Progenitor cell of endocrine pancreas (in vitro differentiated cells): ENCODE results near the gene DDIT3. TPM values are rescaled to one million over a fixed set of nuclear protein-coding genes. Genes with fewer than 3 reads are reported as not detected.

ENCODE experiments used
- DNase-seq: peaks from one replicate; pipeline ENCODE4 v3.0.0; 2021; ENCODE audit warnings: low spot score; ENCODE audit not compliant: unreplicated experiment
- H3K27ac Mint-ChIP-seq: 2 replicates; pipeline ENCODE4 v1.8.0; 2021; ENCODE audit warnings: mild to moderate bottlenecking, moderate library complexity, mixed read lengths
- H3K27me3 Mint-ChIP-seq: 2 replicates; pipeline ENCODE4 v1.8.0; 2021; ENCODE audit warnings: mixed read lengths
- H3K36me3 Mint-ChIP-seq: 2 replicates; pipeline ENCODE4 v1.8.0; 2022; ENCODE audit warnings: mixed read lengths; ENCODE audit not compliant: insufficient read depth
- H3K4me1 Mint-ChIP-seq: 2 replicates; pipeline ENCODE4 v1.8.0; 2021; ENCODE audit warnings: low read depth, mixed read lengths
- H3K4me3 Mint-ChIP-seq: 2 replicates; pipeline ENCODE4 v1.8.0; 2021; ENCODE audit warnings: low read depth, mild to moderate bottlenecking, moderate library complexity, mixed read lengths
- H3K9me3 Mint-ChIP-seq: 2 replicates; pipeline ENCODE4 v1.8.0; 2021; ENCODE audit warnings: low read depth, mixed read lengths
- total RNA-seq: library from RNA; stranded (reverse); gene quantifications from 2 replicates; pipeline ENCODE4 v1.2.1, GENCODE V29; 2021
- TF ChIP-seq, protein P1 (sequence below): fragments of 200-600 bp; sonication (generic); IDR thresholded peaks from one replicate; pipeline ENCODE4 v1.5.0; 2021; ENCODE audit warnings: antibody characterized with exemption, mild to moderate bottlenecking; ENCODE audit not compliant: unreplicated experiment

The DDIT3 gene
- total RNA-seq, 1 donor from 2014 or later: 15.7 TPM

DNA sequence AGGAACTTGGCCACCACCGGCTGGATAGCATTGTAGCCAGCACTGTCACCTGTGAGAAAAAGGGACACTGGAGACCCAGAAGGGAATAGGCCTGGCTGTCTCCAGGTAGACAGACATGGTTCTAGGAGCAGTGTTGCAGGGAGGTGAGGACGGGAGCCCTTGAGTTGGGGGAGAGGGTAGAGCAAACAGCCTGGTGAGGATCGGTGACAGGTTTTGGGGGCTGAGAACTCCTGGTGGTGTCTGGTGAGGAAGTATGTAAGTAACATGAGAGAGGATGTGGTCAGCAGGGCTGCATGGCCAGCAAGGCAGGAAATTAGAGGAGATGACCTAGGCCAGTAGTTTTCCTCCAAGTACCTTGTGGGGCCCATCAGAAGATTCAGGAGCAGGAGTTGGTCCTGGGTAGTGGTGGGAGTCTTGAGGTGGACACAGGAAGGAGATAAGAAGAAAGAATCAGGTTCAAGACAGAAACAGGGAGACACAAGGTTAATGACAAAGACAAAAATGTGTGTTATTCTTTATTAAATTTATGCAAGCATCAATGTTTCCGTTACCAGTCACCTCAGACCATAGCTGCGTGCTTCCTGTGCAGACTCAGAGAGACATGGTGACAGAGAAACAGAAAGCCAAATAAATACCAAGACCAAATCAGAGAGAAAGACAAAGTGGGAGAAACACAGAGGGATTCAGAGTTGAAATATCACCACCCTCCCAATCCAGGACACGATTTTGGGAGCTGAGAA, 40.8 kb downstream of the DDIT3 start, which contains the start of gene ARHGAP9:
Gene ARHGAP9, minus strand, starts transcription at position 491 of the 740 bp plus-strand sequence. Its CDS starts 460 bp downstream, at position 31.
- no peak within 1 kb of the TSS for H3K4me3 Mint-ChIP-seq
- TF ChIP-seq, protein P1, sequence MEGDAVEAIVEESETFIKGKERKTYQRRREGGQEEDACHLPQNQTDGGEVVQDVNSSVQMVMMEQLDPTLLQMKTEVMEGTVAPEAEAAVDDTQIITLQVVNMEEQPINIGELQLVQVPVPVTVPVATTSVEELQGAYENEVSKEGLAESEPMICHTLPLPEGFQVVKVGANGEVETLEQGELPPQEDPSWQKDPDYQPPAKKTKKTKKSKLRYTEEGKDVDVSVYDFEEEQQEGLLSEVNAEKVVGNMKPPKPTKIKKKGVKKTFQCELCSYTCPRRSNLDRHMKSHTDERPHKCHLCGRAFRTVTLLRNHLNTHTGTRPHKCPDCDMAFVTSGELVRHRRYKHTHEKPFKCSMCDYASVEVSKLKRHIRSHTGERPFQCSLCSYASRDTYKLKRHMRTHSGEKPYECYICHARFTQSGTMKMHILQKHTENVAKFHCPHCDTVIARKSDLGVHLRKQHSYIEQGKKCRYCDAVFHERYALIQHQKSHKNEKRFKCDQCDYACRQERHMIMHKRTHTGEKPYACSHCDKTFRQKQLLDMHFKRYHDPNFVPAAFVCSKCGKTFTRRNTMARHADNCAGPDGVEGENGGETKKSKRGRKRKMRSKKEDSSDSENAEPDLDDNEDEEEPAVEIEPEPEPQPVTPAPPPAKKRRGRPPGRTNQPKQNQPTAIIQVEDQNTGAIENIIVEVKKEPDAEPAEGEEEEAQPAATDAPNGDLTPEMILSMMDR: no peak
- no peaks in the 10 kb centered on the region for H3K9me3 Mint-ChIP-seq
- no peaks in the 10 kb centered on the region for H3K36me3 Mint-ChIP-seq
- H3K27ac Mint-ChIP-seq: no peak within 1 kb of the TSS
- H3K27me3 Mint-ChIP-seq: peaks cover 77% of the 10 kb centered on the region
- H3K4me1 Mint-ChIP-seq: peaks cover 6% of the 10 kb centered on the region
- no peak for DNase-seq

DNA sequence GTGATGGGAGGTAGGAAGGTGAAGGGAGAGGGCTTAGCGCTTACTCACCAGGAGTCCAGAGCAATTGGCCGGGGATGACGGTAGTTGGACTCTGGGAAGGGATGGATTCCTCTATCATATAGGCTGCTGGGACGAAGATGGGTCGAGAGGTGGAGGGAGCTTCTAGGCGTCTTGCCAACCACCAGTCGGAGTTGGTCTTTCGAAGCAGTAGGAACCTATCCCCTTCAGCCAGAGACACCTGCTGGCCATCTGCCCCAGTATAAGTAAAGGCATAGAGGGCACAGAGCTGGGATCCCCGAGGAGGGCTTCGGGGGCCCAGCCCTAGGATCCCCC, 41.3 kb downstream of the DDIT3 start:
- H3K36me3 Mint-ChIP-seq: no peaks in the 10 kb centered on the region
- no peak for DNase-seq
- TF ChIP-seq, protein P1: no peak
- H3K9me3 Mint-ChIP-seq: no peaks in the 10 kb centered on the region
- peaks cover 6% of the 10 kb centered on the region for H3K4me1 Mint-ChIP-seq
- peaks cover 82% of the 10 kb centered on the region for H3K27me3 Mint-ChIP-seq
- no peak overlapping the region for H3K4me3 Mint-ChIP-seq
- H3K27ac Mint-ChIP-seq: no peak overlapping the region

DNA sequence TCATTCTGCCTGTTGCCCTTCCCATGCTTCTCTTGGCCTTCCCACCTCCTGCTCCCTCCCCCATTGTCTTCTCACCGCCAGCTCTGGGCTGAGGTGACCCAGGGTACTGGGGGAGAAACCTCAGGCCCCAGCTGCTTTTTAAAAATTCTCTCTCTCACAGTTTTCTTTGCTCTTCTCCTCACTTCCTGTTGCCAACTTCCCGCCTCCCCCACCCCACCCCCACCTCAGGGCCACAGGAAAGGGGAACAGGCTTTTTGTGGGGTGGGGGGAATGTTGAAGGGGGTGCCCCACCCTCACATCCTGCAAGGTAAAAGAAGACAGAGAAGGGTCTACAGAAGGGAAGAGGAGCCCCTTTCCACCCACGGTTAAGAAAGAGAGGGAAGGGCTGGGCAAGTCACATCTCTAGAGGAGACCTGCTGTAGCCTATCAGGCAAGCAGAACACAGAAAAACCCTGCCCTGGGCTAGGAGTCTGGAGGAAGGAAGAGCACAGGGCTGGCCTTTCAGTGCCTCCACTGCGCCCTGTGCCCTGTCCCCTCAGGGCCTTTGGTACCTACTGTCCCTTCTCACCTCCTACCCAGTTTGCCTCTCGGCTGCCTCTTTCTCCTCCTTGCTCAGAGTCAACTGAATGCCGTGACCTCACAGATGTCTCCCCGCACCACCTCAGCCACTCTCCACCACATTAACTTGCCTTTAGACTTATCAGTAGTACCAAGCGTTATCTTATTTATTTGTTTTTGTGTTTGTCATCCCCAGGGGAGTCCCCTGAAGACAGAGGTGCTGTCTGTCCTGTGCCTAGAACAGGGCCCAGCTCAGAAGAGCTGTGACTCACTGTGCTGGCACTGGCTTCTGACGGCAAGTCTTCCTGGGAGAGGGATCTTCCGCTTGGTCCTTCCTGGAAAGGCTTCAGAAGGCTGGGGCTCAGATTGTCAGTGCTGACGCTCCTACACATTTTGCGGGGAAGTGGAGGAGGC, 42.3 kb downstream of the DDIT3 start:
- Mint-ChIP-seq H3K27ac (no peak overlapping the region), H3K27me3 (peaks cover 86% of the 10 kb centered on the region), H3K36me3 (no peaks in the 10 kb centered on the region), H3K9me3 (no peaks in the 10 kb centered on the region), H3K4me1 (peaks cover 6% of the 10 kb centered on the region), H3K4me3 (no peak overlapping the region)
- no peak for DNase-seq
- TF ChIP-seq, protein P1: no peak

DNA sequence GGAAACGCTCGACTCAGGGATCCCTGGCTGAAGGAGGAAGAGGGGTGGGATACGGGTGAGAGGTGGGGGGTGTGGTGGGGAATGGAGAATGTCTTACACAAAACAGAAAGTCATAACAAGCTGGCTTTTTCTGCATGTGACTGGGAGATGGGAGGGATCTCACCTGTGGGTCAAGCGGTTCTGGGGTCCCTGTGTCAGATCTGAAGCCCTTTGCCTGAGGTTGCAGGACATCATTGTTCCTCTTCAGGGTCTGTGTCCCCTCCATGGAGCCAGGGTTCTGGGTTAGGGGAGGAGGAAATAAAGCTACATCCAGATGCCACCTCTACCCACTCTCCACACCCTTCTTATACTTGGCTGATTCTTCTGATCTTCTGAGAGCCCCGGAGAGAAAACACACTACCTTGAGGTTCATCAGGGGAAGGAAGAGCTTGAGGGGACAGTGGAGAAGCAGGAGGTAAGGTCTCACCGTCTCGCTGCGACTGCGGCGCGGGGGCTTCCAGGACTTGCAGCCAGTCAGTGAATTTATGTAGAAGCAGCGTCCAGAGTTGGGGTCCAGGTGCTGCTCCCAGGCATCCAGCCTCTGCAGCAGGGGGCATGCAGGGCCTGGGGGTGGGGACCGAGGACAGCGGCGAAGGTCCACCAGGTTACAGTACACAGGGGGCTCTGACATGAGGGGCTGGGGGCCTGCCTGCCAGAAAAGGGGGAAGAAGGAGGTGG, 43.2 kb downstream of the DDIT3 start:
- H3K4me3 Mint-ChIP-seq: no peak overlapping the region
- no peaks in the 10 kb centered on the region for H3K36me3 Mint-ChIP-seq
- peaks cover 6% of the 10 kb centered on the region for H3K4me1 Mint-ChIP-seq
- H3K27ac Mint-ChIP-seq: no peak overlapping the region
- TF ChIP-seq, protein P1: no peak
- no peak for DNase-seq
- H3K27me3 Mint-ChIP-seq: peaks cover 94% of the 10 kb centered on the region
- no peaks in the 10 kb centered on the region for H3K9me3 Mint-ChIP-seq
